Naive thymus-derived CD8-positive, alpha-beta T cell (primary cell): ENCODE results near the gene SEMA3G. TPM values are rescaled to one million over a fixed set of nuclear protein-coding genes. Genes with fewer than 3 reads are reported as not detected.
A peak's percentile ranks its signal among the peaks of the same experiment; 100 is the strongest.

ENCODE experiments used
- ATAC-seq, 2 donors: fragments of 150-1000 bp; cut with Tn5 transposase in 1 of 2; sonication (Bioruptor Pico), chemical (Tn5 transposase) in 1 of 2; 1 replicate in 1 of 2; 2 replicates in 1 of 2; pipeline ENCODE4 v1.10.0; 2021; ENCODE audit warnings: mild to moderate bottlenecking in 2 of 2, moderate library complexity in 2 of 2
- POLR2A ChIA-PET: fragments of 350-600 bp; sonication (Branson Sonifier 250); formaldehyde crosslinking; loops from one replicate; lab custom pipeline; 2021; ENCODE audit warnings: antibody characterized with exemption; lab: Charles Lee
- DNase-seq, 10 donors: peaks; one replicate each; pipeline versions ENCODE4 v3.0.0 to v3.0.0-alpha.2; 2020 to 2022
- H3K27ac Mint-ChIP-seq, 10 donors: one replicate each; pipeline ENCODE4 v1.8.0; 2020 to 2022; ENCODE audit warnings: mild to moderate bottlenecking in 10 of 10, mixed read lengths in 10 of 10, moderate library complexity in 4 of 10, inconsistent platforms in 1 of 10
- H3K27me3 Mint-ChIP-seq, 5 donors: one replicate each; pipeline ENCODE4 v1.8.0; 2021 to 2022; ENCODE audit warnings: mixed read lengths in 5 of 5
- H3K36me3 Mint-ChIP-seq, 3 donors: one replicate each; pipeline ENCODE4 v1.8.0; 2020 to 2022; ENCODE audit warnings: mixed read lengths in 3 of 3, mild to moderate bottlenecking in 2 of 3, inconsistent platforms in 1 of 3
- H3K4me1 Mint-ChIP-seq, 4 donors: one replicate each; pipeline ENCODE4 v1.8.0; 2021 to 2022; ENCODE audit warnings: mixed read lengths in 4 of 4
- H3K4me3 Mint-ChIP-seq, 10 donors: one replicate each; pipeline ENCODE4 v1.8.0; 2020 to 2022; ENCODE audit warnings: mild to moderate bottlenecking in 10 of 10, mixed read lengths in 10 of 10, moderate library complexity in 6 of 10, inconsistent platforms in 1 of 10
- H3K9me3 Mint-ChIP-seq, 9 donors: one replicate each; pipeline ENCODE4 v1.8.0; 2020 to 2022; ENCODE audit warnings: mixed read lengths in 9 of 9, mild to moderate bottlenecking in 3 of 9, inconsistent platforms in 1 of 9, moderate library complexity in 1 of 9
- polyA plus RNA-seq, 3 donors: library from polyadenylated mRNA; unstranded; fragments of 300-500 nt; fragmentation: Illumina TruSeq; gene quantifications; one replicate each; pipeline ENCODE4 v1.2.3, GENCODE V29; 2021
- total RNA-seq, 8 experiments: library from RNA in 2 of 8; stranded (reverse) in 2 of 8; gene quantifications; one replicate each; pipeline ENCODE4 v1.2.3 and lab custom pipeline; 2021 to 2026

Gene SEMA3G
- total and polyA plus RNA-seq, 5 experiments from 2014 or later: not detected

DNA sequence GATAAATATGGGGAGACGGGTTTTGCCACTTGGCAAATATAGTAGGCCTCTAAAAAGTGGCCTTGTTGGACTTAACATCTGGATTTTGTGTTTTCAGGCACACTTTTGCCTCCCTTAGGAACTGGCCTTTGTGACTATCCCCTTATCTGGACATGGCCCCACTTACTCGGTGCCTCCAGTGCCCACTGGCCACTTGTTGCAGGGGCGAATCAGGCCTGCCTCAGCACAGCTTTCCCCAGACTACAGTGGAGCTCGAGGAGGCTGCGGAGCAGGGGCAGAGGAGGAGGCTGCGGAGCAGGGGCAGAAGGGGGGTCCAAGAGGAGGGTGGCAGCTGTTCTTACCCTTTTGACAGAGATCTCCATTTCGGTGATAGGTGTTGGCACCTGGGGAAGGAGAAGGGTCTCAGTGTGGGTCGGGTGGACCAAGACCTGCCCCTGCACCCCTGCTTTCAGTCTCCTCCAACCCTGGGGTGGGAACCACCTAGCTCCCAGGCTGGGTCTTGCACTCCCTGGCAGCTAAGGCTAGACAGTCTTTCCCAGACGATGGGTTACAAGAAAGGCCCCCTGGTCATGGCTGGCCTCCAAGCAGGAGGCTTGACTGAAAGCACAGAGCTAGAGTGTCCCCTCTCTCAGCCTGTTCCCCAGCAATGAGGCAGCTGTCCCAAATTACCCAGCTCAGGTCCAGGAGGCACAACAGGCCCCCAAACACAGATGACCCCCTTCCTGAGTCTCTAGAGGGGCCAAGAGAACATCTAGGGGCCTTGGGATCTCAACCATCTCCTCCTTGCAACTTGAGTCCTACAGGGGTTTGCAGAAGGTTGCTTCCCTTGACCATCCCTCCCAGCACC is 6.1 kb downstream of the SEMA3G start:
- DNase-seq (peak in 1 of 10 donors; percentile 31), ATAC-seq (no peak)
- no peaks in the 10 kb centered on the region for H3K4me1 Mint-ChIP-seq
- H3K9me3 Mint-ChIP-seq: no peaks in the 10 kb centered on the region
- H3K4me3 Mint-ChIP-seq: no peak overlapping the region
- no peaks in the 10 kb centered on the region for H3K27me3 Mint-ChIP-seq
- no peak overlapping the region for H3K27ac Mint-ChIP-seq
- H3K36me3 Mint-ChIP-seq: no peaks in the 10 kb centered on the region
- POLR2A ChIA-PET: no interaction called here

DNA sequence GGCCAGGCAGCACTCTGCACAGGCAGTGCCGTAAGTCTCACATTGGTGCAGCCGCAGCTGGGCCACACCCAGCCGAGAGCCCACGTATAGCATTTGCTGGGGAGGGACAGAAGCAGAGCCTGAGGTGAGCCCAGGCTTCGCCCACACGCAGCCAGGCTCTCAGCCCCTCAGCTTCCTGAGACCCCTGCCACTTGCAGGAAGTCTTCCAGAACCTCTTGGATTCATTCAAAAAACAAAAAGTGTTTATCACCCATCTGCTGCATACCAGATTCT is 6.9 kb downstream of the SEMA3G start:
- no peaks in the 10 kb centered on the region for H3K27me3 Mint-ChIP-seq
- H3K9me3 Mint-ChIP-seq: no peaks in the 10 kb centered on the region
- H3K4me3 Mint-ChIP-seq: no peak overlapping the region
- H3K27ac Mint-ChIP-seq: no peak overlapping the region
- no peaks in the 10 kb centered on the region for H3K36me3 Mint-ChIP-seq
- POLR2A ChIA-PET: no interaction called here
- ATAC-seq (no peak), DNase-seq (peak in 1 of 10 donors; percentile 51)
- no peaks in the 10 kb centered on the region for H3K4me1 Mint-ChIP-seq

DNA sequence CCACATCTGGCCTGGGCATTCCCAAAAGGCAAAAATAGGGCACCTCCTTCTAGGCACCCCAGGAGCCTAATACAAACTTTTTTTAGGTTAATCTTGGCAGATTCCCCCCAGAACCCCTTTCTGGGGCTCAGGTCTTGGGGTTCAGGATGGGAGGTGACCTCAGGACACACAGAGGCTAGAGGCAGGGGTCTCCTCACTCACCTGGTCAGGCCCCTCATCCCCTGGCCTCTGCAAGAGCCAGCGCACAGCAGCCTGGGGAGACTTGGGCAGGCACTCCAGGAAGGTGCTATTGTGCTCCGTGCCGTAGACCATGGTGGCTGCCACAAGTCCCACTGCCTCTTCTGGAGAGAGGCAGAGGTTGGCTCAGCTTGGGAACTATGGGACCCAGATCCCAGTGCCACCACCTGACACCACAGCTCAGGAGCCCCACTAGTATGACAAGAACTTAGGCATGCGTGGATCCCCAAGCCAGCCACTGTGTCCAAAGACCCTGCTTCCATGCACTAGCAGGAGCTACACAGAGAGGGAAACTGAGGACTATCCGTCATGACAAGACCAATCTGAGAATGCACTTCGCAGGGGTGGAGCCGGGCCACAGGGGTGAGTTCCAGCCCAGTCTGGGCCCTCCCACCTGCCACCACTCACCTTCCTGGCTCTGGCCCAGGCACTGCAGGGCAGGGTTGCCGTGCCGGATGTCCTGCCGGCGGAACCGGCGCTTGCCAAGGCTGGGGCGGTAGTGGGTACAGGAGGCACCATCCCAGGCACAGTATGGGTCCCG is 7.4 kb downstream of the SEMA3G start:
- Mint-ChIP-seq H3K4me1 (no peaks in the 10 kb centered on the region), H3K27me3 (no peaks in the 10 kb centered on the region), H3K4me3 (no peak overlapping the region), H3K27ac (no peak overlapping the region), H3K9me3 (no peaks in the 10 kb centered on the region), H3K36me3 (no peaks in the 10 kb centered on the region)
- ATAC-seq: no peak
- POLR2A ChIA-PET: no interaction called here
- DNase-seq: peak in 1 of 10 donors; percentile 49

DNA sequence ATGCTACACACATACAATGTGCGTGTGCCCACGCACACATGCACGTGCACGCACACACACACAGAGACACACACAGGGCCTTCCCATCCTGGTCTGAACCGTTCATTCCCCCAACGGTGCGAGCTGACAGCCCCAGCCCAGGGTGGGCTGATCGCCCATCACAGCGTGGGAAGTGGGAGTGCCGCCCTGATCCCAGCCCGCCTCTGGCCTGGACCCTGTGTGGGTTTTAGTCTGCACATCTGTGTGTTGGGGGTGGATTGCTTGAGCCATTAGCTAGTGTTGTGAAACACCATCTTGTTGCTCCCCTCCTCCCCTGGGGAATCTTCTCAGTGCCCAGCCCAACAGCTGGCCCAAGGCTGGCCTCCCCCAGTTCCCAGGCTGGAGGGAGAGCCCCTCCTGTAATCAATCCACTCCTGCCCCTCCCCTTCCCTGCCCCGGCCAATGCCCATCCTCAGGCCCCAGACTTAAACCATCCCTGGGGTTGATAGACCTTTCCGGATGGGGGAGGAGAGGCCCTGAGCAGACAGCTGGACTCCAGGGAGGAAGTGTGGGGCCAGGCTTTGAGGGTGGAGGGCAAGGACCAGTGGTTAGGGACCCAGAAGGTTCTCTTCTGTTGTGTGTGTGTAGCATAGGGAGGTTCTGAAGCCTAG is 8.3 kb downstream of the SEMA3G start:
- H3K9me3 Mint-ChIP-seq: no peaks in the 10 kb centered on the region
- H3K4me1 Mint-ChIP-seq: peaks cover 0 to 3% (median 0%) of the 10 kb centered on the region in 4 donors
- no peak overlapping the region for H3K4me3 Mint-ChIP-seq
- ATAC-seq (no peak), DNase-seq (peak in 1 of 10 donors; percentile 30)
- no peaks in the 10 kb centered on the region for H3K27me3 Mint-ChIP-seq
- POLR2A ChIA-PET: interaction anchor here (0.5 kb wide), 1 partner anchor 266 kb away, joined by 3 read pairs; no protein-coding TSS in a partner anchor
- no peaks in the 10 kb centered on the region for H3K36me3 Mint-ChIP-seq
- no peak overlapping the region for H3K27ac Mint-ChIP-seq

DNA sequence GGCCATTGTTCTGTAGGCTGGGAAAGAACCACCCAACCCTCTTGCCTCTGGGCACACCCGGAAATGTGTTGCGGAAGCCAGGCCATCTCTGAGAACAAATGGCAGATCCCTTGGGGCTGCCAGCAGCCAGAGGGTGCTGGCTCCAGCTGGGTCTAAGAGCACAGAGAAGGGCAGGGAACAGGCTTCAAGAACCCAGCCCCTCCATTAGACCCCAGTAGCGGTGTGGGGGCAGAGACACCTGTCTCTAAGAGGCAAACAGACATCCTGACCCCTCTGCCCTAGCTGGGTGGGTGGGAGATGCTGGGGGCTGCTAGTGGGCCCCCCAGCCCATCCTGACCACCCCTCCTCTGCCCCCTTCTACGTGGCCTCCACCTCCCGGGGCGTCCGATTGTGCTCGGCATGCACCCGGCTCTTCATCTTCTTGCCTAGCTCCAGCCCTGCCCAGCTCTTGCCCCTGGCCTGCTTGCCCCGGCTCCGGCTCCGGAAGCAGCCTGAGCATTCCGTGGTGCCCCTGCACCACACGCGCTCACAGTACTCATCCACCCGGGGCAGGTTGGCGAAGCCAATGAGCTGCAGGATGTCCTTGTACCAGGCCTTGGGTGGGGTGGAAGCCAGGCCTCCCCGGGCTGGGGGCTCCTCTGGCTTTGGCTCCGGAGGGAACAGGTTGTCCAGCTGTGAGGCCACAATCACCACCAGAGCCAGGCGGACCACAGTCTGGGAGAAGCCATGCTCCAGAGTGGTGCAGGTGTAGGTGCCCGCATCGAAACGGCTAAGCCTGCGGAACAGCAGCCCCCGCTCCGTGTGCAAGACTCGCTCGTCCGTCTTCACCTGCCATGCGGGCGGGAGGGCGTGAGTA is 9.4 kb downstream of the SEMA3G start:
- ATAC-seq: no peak
- H3K27ac Mint-ChIP-seq: no peak overlapping the region
- H3K4me3 Mint-ChIP-seq: no peak overlapping the region
- H3K9me3 Mint-ChIP-seq: no peaks in the 10 kb centered on the region
- POLR2A ChIA-PET: no interaction called here
- peaks cover 0 to 3% (median 0%) of the 10 kb centered on the region in 4 donors for H3K4me1 Mint-ChIP-seq
- DNase-seq: peak in 1 of 10 donors; percentile 57
- H3K36me3 Mint-ChIP-seq: no peaks in the 10 kb centered on the region
- no peaks in the 10 kb centered on the region for H3K27me3 Mint-ChIP-seq

DNA sequence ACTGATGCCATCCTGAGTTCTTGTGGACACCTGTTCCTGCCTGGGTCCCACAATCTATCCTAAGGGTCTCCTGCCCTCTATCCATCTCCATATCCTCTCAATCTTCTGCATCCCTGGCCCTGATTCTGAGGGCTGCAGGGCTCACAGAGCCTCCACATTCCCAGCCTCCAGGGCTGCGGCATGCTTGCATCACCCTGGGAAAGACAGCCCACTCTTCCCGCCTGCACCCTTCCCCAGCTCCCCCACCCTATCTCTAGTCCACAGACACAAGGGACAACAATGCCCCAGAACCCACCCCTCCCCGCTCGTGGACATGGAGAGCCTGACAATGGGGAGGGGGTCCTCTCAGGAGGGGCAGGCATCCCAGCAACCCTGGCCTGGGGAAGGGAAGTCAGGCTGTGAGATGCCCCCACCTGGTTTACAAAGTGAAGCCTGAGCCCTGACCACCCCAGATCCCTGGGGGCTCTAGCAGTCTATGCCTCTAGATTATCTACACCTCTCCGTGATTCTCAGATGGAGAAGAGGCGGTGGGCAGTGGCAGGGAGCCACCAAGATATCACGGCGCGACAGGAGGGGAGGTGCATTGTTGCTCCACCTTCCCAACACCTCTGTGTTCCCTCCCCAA is 10.3 kb downstream of the SEMA3G start:
- Mint-ChIP-seq H3K9me3 (no peaks in the 10 kb centered on the region), H3K36me3 (no peaks in the 10 kb centered on the region), H3K27me3 (no peaks in the 10 kb centered on the region), H3K4me1 (peaks cover 0 to 3% (median 0%) of the 10 kb centered on the region in 4 donors), H3K4me3 (no peak overlapping the region), H3K27ac (peak overlapping the region in 1 of 10 donors; percentile 25)
- POLR2A ChIA-PET: no interaction called here
- no peak for ATAC-seq
- DNase-seq: peak in 1 of 10 donors; percentile 47

DNA sequence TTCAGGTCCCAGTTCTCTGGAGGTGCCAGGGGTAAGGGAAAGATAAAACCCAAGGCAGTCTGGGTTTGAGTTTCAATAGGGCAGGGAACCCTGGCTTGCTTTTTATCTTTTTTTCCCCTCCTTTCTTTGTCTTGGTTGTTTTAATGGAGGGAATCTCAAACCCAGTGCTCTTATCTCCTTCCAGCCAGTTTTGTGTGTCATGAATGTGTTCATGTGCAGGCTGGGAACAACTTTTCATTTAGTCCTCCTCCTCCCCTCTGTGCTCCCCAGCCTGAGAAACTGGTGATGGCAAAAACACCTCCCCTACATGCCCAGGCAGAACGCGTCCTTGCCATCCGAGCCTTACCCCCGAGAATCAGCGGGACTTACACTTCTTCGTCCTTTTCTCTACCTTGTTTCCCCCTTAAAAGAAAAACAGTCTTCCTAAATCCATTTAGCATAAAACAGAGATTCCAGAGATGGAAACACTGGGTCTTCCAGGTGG is 10.9 kb downstream of the SEMA3G start:
- H3K36me3 Mint-ChIP-seq: no peaks in the 10 kb centered on the region
- POLR2A ChIA-PET: no interaction called here
- peaks cover 0 to 3% (median 0%) of the 10 kb centered on the region in 4 donors for H3K4me1 Mint-ChIP-seq
- DNase-seq (peak in 1 of 10 donors; percentile 6), ATAC-seq (no peak)
- H3K9me3 Mint-ChIP-seq: no peaks in the 10 kb centered on the region
- no peak overlapping the region for H3K4me3 Mint-ChIP-seq
- H3K27ac Mint-ChIP-seq: peak overlapping the region in 1 of 10 donors; percentile 21
- no peaks in the 10 kb centered on the region for H3K27me3 Mint-ChIP-seq

DNA sequence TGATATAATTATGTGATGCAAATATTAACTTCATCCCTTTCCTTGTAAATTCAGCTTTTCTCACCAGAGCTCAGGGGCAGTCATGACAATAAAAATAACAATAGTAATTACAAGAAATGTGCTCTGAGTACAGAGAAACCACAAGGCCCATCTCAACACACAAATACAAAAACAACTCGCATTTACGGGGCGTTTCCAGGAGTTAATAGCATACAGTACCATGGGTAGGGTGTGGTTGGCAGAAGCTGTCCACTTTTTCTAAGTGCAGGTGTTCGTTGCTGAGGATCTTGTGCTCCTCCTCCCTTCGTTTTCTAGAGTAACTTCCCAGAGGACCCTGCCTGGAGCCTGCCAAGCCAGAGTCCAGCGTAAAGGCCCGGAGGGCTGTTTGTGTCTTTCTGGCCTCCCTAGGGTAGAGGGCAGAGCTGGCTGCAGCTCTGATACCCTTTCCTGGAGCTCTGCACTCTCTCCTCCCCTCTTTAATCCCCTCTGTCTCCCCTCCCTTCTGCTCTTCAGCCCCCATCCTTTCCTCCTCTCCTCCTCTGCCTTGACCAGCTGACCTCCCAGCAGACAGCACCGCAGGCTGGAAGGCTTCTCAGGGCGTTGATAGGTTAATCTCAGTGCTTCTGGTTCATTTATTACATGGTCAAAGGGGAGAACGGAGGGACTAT is 11.4 kb downstream of the SEMA3G start:
- peak overlapping the region in 1 of 10 donors; percentile 21 for H3K27ac Mint-ChIP-seq
- no peaks in the 10 kb centered on the region for H3K9me3 Mint-ChIP-seq
- H3K4me3 Mint-ChIP-seq: no peak overlapping the region
- no peak for ATAC-seq
- no peaks in the 10 kb centered on the region for H3K36me3 Mint-ChIP-seq
- peaks cover 0 to under 1% (median 0%) of the 10 kb centered on the region in 5 donors for H3K27me3 Mint-ChIP-seq
- POLR2A ChIA-PET: no interaction called here
- peak in 1 of 10 donors; percentile 23 for DNase-seq
- H3K4me1 Mint-ChIP-seq: peaks cover 0 to 3% (median 0%) of the 10 kb centered on the region in 4 donors

DNA sequence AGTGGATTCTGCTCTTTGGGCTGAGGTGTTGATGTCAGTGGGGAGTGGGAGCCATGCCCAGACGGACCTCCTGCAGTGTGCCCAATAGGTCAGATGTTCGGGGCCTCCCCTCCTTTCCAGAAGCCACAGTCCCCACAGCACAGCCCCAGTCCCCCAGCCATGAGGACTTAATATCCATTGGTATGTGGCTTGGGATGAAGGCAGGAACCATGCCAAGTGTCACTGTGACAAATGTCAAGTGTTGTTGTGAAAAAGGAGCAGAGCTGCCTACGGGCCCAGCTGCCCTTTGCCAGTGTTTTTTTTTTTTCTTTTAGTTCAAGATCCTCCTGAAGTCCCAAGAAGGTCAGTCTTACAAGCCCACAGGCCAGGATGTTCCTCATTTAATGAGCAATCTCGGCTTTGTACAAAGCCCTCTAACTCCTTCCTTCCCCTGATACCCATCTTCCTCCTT is 12.2 kb downstream of the SEMA3G start:
- Mint-ChIP-seq H3K4me1 (peaks cover 0 to 3% (median 0%) of the 10 kb centered on the region in 4 donors), H3K4me3 (no peak overlapping the region), H3K36me3 (no peaks in the 10 kb centered on the region), H3K27me3 (peaks cover 0 to 1% (median 0%) of the 10 kb centered on the region in 5 donors), H3K27ac (no peak overlapping the region), H3K9me3 (no peaks in the 10 kb centered on the region)
- ATAC-seq (no peak), DNase-seq (peak in 1 of 10 donors; percentile 58)
- POLR2A ChIA-PET: no interaction called here

DNA sequence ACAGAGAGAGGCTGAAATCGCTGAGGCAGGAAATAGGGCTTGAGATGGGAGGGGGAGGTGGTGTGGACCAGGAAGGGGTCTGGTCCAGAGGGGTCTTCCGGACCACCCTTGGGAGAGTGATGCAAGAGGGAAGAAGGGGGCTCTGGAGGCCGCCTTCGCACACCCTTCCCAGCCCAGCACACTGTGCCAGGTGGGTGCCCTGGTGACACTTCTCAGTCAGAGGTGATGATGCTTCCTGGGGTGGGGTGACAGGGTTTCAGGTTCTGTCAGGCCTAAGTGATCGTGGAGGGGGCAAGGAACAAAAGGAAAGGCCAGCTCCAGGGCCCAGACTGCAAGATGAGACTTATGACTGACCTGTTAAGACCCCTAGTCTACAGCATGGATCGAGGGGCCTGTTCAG is 12.7 kb downstream of the SEMA3G start:
- H3K36me3 Mint-ChIP-seq: no peaks in the 10 kb centered on the region
- peaks cover 0 to 1% (median 0%) of the 10 kb centered on the region in 5 donors for H3K27me3 Mint-ChIP-seq
- H3K27ac Mint-ChIP-seq: peak overlapping the region in 1 of 10 donors; percentile 24
- H3K4me3 Mint-ChIP-seq: no peak overlapping the region
- DNase-seq (peak in 1 of 10 donors; percentile 48), ATAC-seq (no peak)
- peaks cover 0 to 3% (median 0%) of the 10 kb centered on the region in 4 donors for H3K4me1 Mint-ChIP-seq
- H3K9me3 Mint-ChIP-seq: no peaks in the 10 kb centered on the region
- POLR2A ChIA-PET: no interaction called here
